Endothelial cell of coronary artery (primary cell): ENCODE data around the gene TYW1B. TPM values are rescaled to one million over a fixed set of nuclear protein-coding genes. Genes with fewer than 3 reads are reported as not detected.

ENCODE experiments used
- total RNA-seq: library from RNA; depleted of rRNA; stranded (reverse); fragments of >200 nt; gene quantifications from 2 replicates; pipeline ENCODE4 v1.2.3, GENCODE V29; 2014

The TYW1B gene, protein sequence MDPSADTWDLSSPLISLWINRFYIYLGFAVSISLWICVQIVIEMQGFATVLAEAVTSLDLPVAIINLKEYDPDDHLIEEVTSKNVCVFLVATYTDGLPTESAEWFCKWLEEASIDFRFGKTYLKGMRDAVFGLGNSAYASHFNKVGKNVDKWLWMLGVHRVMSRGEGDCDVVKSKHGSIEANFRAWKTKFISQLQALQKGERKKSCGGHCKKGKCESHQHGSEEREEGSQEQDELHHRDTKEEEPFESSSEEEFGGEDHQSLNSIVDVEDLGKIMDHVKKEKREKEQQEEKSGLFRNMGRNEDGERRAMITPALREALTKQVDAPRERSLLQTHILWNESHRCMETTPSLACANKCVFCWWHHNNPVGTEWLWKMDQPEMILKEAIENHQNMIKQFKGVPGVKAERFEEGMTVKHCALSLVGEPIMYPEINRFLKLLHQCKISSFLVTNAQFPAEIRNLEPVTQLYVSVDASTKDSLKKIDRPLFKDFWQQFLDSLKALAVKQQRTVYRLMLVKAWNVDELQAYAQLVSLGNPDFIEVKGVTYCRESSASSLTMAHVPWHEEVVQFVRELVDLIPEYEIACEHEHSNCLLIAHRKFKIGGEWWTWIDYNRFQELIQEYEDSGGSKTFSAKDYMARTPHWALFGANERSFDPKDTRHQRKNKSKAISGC
- total RNA-seq: 4.8 and 9.4 TPM in 2 replicates

DNA sequence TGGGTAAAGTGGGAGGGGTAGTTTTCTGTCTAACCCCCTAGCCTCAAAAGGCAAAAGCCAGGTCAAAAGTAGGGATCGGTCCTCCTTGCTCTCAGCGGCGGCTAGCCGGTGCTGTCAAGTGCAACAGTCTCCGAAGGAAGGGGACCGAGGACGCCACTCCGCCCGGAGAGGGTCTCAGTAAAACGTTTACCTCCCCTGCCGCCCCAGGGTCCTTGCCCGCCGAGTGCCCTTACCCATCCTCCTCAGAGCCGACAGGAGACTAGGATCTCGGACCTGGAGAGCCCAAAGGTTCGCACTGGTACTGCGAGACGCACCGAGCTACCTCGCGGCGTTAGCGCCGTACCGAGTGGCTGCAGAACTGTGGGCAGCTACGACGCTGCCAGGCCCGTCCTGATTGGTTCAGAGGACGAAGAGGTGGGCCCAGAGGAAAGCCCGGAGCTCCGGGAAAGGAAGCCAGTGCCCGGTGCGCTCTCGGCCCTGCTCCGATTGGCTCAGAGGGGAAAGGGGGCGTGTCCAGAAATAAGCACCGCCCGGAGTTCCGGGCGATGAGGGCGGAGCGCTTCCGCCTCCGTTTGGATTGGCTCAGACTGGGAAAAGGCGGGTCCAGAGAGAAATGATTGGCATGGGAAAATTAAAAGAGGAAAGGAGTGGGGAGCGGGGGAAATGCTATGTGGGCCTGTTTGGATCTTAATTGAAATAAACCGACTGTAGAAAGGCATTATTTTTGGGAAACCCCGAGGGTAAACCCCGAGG is at the start of gene TYW1B:
TSS of gene TYW1B (minus strand) at position 362 of the 753 bp plus-strand sequence. CDS start at position 237, 125 bp downstream.

Other genes starting within 250 kb of the TYW1B start
- gene POM121, start 96.9 kb upstream of the TYW1B start, total RNA-seq: 4.3 and 5.5 TPM in 2 replicates
- gene TRIM74, start 141.3 kb upstream of the TYW1B start, total RNA-seq: 0.19 TPM in 1 of 2 replicates, not detected in the other
- not detected in 2 replicates for gene SPDYE8, start 201.6 kb upstream of the TYW1B start, total RNA-seq
- gene SPDYE11, start 229.7 kb upstream of the TYW1B start, total RNA-seq: not detected in 2 replicates